ACHN (cell line): ENCODE results near the gene ABRACL.
"Not testable (repeated sequence)": the region's sequence is repeated elsewhere in the genome, so short reads cannot be mapped to it uniquely, and the experiment has no call there.

Experiments
- DNase-seq: peaks from one replicate; pipeline ENCODE4 v3.0.0-alpha.2; 2015
- in situ Hi-C: cut with HindIII; loops from 2 replicates; pipeline ENCODE4 v1.10.0; 2017; ENCODE audit warnings: low sequenced_read_pairs, low pct_ligation_motif_present, low pct_unique_long_range_greater_than_20kb

ABRACL gene

GRCh38 chr6:139028658-139029469 lies at the start of gene ABRACL:
TSS of gene ABRACL (plus strand) at chr6:139028745. CDS start at chr6:139034161, 5,416 bp downstream.
- DNase-seq = peak; percentile 74
- in situ Hi-C loops = no loop called here

GRCh38 chr6:138979365-138979764 lies 49.2 kb upstream of the ABRACL start:
- no peak for DNase-seq
- in situ Hi-C loops = no loop called here

GRCh38 chr6:138979813-138980668 lies 48.5 kb upstream of the ABRACL start:
- DNase-seq = no peak
- in situ Hi-C loops = no loop called here

GRCh38 chr6:138981416-138981815 lies 47.1 kb upstream of the ABRACL start:
- in situ Hi-C loops = no loop called here
- no peak for DNase-seq

- no peak for DNase-seq
- in situ Hi-C loops = no loop called here
These were observed 42.0 kb upstream of the ABRACL start for GRCh38 chr6:138986578-138986977.

GRCh38 chr6:138987080-138987642 lies 41.4 kb upstream of the ABRACL start:
- in situ Hi-C loops = no loop called here
- no peak for DNase-seq

GRCh38 chr6:138987643-138988468 lies 40.7 kb upstream of the ABRACL start, which contains the start of gene REPS1:
TSS of gene REPS1 (minus strand) at chr6:138988253. CDS start at chr6:138987682, 571 bp downstream.
- in situ Hi-C loops = no loop called here
- DNase-seq = peak; percentile 88

- no peak for DNase-seq
- in situ Hi-C loops = no loop called here
These were observed 40.1 kb upstream of the ABRACL start for GRCh38 chr6:138988469-138988834.

- in situ Hi-C loops = no loop called here
- DNase-seq = no peak
These were observed 39.2 kb upstream of the ABRACL start for GRCh38 chr6:138989098-138989983.

- no peak for DNase-seq
- in situ Hi-C loops = no loop called here
These were observed 37.3 kb upstream of the ABRACL start for GRCh38 chr6:138991206-138991605.

GRCh38 chr6:138992965-138993364 lies 35.6 kb upstream of the ABRACL start:
- DNase-seq, in situ Hi-C loops: not testable (repeated sequence)

GRCh38 chr6:138993410-138993809 lies 35.1 kb upstream of the ABRACL start:
- in situ Hi-C loops, DNase-seq: not testable (repeated sequence)

- DNase-seq = no peak
- in situ Hi-C loops = no loop called here
These were observed 32.0 kb upstream of the ABRACL start for GRCh38 chr6:138996524-138996923.

GRCh38 chr6:138997136-138997535 lies 31.4 kb upstream of the ABRACL start:
- no peak for DNase-seq
- in situ Hi-C loops = no loop called here

- in situ Hi-C loops = no loop called here
- DNase-seq = no peak
These were observed 28.4 kb upstream of the ABRACL start for GRCh38 chr6:138999949-139000725.

GRCh38 chr6:139003751-139004150 lies 24.8 kb upstream of the ABRACL start:
- no peak for DNase-seq
- in situ Hi-C loops = no loop called here

- DNase-seq = no peak
- in situ Hi-C loops = no loop called here
These were observed 22.1 kb upstream of the ABRACL start for GRCh38 chr6:139006477-139006876.
